22Rv1 (cell line): ENCODE measurements around the gene MTHFR.

Experiments
- ZFX ChIP-seq: fragments of 450-650 bp; IDR thresholded peaks from 2 replicates; pipeline ENCODE4 v1.6.1; 2017; ENCODE audit warnings: antibody characterized with exemption, borderline replicate concordance
- TF ChIP-seq, protein P1 (sequence below): fragments of 450-650 bp; IDR thresholded peaks from 2 replicates; pipeline ENCODE4 v1.5.1; 2017; ENCODE audit warnings: mild to moderate bottlenecking

DNA sequence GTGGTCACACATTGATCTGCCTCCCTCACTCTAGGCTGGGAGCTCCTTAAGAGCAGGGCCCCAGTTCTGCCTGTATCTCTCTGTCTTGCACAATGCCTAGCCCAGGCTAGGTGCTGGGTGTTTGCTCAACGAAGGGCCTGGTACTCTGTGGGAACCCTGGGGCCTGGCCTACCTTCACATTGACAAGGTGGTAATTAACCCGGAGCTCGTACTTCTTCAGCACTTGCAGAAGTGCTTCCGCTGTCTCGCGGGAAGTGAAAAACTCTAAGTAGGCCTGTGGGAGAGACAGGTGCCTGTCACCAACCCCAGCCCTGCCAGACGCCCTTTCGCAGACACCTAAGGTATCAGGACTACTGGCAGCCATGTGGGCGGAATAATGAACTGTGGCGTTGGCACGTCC lies 13.7 kb downstream of the MTHFR start:
- TF ChIP-seq, protein P1, sequence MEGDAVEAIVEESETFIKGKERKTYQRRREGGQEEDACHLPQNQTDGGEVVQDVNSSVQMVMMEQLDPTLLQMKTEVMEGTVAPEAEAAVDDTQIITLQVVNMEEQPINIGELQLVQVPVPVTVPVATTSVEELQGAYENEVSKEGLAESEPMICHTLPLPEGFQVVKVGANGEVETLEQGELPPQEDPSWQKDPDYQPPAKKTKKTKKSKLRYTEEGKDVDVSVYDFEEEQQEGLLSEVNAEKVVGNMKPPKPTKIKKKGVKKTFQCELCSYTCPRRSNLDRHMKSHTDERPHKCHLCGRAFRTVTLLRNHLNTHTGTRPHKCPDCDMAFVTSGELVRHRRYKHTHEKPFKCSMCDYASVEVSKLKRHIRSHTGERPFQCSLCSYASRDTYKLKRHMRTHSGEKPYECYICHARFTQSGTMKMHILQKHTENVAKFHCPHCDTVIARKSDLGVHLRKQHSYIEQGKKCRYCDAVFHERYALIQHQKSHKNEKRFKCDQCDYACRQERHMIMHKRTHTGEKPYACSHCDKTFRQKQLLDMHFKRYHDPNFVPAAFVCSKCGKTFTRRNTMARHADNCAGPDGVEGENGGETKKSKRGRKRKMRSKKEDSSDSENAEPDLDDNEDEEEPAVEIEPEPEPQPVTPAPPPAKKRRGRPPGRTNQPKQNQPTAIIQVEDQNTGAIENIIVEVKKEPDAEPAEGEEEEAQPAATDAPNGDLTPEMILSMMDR = no peak
- TF ChIP-seq ZFX = no peak
